ENCODE results near the gene PPP6R1. TPM values are rescaled to one million over a fixed set of nuclear protein-coding genes. Genes with fewer than 3 reads are reported as not detected.

The PPP6R1 gene
- total and polyA plus RNA-seq, 2 of the 13 experiments (the other 11 are each of a cell fraction or from before 2014, with no cell fraction given) = 25.8 to 54.0 TPM

- TF ChIP-seq, protein P1, sequence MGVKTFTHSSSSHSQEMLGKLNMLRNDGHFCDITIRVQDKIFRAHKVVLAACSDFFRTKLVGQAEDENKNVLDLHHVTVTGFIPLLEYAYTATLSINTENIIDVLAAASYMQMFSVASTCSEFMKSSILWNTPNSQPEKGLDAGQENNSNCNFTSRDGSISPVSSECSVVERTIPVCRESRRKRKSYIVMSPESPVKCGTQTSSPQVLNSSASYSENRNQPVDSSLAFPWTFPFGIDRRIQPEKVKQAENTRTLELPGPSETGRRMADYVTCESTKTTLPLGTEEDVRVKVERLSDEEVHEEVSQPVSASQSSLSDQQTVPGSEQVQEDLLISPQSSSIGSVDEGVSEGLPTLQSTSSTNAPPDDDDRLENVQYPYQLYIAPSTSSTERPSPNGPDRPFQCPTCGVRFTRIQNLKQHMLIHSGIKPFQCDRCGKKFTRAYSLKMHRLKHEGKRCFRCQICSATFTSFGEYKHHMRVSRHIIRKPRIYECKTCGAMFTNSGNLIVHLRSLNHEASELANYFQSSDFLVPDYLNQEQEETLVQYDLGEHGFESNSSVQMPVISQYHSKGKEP (CRISPR knock-in tag; IDR thresholded peaks at IDR 0.05) = peak; percentile 26; the same call in 1 of the 2 replicates
- TF ChIP-seq TRAFD1 (CRISPR knock-in tag; IDR thresholded peaks at IDR 0.05; ENCODE audit: borderline replicate concordance) (no peak), TRIM24 (CRISPR knock-in tag; IDR thresholded peaks at IDR 0.05) (no peak), ZNF552 (CRISPR knock-in tag; IDR thresholded peaks at IDR 0.05; ENCODE audit: borderline replicate concordance) (no peak; the same call in 1 of the 2 replicates), ZNF326 (CRISPR knock-in tag; IDR thresholded peaks at IDR 0.05; ENCODE audit: borderline replicate concordance) (no peak), ZNF382 (CRISPR knock-in tag; IDR thresholded peaks at IDR 0.05; ENCODE audit: borderline replicate concordance) (no peak), SRSF9 (IDR thresholded peaks at IDR 0.05; ENCODE audit: borderline replicate concordance, insufficient read depth, low read depth, low read length, poor library complexity, severe bottlenecking) (no peak), ONECUT2 (CRISPR knock-in tag; IDR thresholded peaks at IDR 0.05) (no peak), BORCS8-MEF2B (CRISPR knock-in tag; IDR thresholded peaks at IDR 0.05) (no peak; the same call in 1 of the 2 replicates), NRL (CRISPR knock-in tag; IDR thresholded peaks at IDR 0.05; ENCODE audit: borderline replicate concordance) (peak; percentile 69; the same call in 1 of the 2 replicates), SUZ12 (IDR thresholded peaks at IDR 0.05; ENCODE audit: low read depth, low read length) (no peak), ZNF577 (CRISPR knock-in tag; IDR thresholded peaks at IDR 0.05; ENCODE audit: borderline replicate concordance, low read depth) (no peak), ELF3 (CRISPR knock-in tag; IDR thresholded peaks at IDR 0.05) (peak; percentile 48), NFAT5 (CRISPR knock-in tag; IDR thresholded peaks at IDR 0.05) (peak; percentile 57; the same call in 1 of the 2 replicates), JUN (CRISPR knock-in tag; IDR thresholded peaks at IDR 0.05) (peak; percentile 76; the same call in 1 of the 2 replicates)
- TF ChIP-seq, protein P2, sequence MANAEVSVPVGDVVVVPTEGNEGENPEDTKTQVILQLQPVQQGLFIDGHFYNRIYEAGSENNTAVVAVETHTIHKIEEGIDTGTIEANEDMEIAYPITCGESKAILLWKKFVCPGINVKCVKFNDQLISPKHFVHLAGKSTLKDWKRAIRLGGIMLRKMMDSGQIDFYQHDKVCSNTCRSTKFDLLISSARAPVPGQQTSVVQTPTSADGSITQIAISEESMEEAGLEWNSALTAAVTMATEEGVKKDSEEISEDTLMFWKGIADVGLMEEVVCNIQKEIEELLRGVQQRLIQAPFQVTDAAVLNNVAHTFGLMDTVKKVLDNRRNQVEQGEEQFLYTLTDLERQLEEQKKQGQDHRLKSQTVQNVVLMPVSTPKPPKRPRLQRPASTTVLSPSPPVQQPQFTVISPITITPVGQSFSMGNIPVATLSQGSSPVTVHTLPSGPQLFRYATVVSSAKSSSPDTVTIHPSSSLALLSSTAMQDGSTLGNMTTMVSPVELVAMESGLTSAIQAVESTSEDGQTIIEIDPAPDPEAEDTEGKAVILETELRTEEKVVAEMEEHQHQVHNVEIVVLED (CRISPR knock-in tag; IDR thresholded peaks at IDR 0.05; ENCODE audit: borderline replicate concordance) = peak; percentile 64; the same call in 1 of the 2 replicates
Measured at GRCh38 chr19:55206664-55207500, 51.9 kb downstream of the PPP6R1 start (continued).
